ENCODE results near the gene COPG2. TPM values are rescaled to one million over a fixed set of nuclear protein-coding genes. Genes with fewer than 3 reads are reported as not detected.

The COPG2 gene
- total RNA-seq, 1 experiment from 2014 or later, result 26.0 TPM

DNA sequence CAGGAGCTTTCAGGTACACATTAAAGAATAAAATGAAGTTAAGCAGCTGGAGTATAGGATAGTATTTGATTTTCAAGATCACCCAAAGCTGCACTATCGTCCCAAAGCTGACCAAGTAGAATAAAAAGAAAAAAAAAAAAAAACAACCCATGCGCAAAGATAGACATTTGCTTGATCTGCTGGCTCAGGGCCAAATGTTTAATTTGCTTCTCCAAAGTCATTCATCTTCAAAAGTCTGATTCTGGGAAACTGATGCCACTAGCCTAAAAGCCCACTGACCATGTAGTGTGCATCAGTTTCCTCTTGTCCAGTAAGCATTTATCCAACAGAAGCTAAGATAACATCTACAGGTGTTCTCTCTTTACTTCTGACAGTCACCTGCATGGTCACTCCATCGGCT lies 162.2 kb downstream of the COPG2 start:
- peaks cover 3% of the 10 kb centered on the region; the same call in 1 of the 2 replicates for H3K36me3 ChIP-seq (ENCODE audit: control insufficient read depth, insufficient read depth, low read length)
- in situ Hi-C loops (cut with HindIII; ENCODE audit: low pct_unique_long_range_greater_than_20kb, low sequenced_read_pairs), result no loop called here

DNA sequence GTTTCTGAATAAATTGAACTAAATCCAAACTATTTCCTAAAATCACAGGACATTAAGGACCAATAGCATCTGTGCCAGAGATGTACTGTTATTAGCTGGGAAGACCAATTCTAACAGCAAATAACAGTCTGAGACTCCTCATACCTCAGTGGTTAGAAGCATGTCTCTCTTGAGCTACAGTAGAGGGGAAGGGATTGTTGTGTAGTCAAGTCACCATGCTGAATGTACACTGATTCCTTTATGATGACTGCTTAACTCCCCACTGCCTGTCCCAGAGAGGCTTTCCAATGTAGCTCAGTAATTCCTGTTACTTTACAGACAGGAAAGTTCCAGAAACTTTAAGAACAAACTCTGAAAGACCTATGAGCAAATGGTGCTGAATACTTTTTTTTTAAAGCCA lies 162.8 kb downstream of the COPG2 start:
- intact Hi-C loops (cut with micrococcal nuclease; ENCODE audit: unreplicated experiment) (no loop called here), in situ Hi-C loops (cut with HindIII; ENCODE audit: low pct_unique_long_range_greater_than_20kb, low sequenced_read_pairs) (no loop called here)
- CTCF ChIA-PET, result no interaction called here
- TF ChIP-seq CTCF (IDR thresholded peaks at IDR 0.05) (no peak), TCF7L2 (IDR thresholded peaks at IDR 0.05; ENCODE audit: low read depth, low read length) (no peak), SIN3A (IDR thresholded peaks at IDR 0.05; ENCODE audit: borderline replicate concordance, insufficient read depth, low read depth, low read length) (no peak)
- TF ChIP-seq, protein P1, sequence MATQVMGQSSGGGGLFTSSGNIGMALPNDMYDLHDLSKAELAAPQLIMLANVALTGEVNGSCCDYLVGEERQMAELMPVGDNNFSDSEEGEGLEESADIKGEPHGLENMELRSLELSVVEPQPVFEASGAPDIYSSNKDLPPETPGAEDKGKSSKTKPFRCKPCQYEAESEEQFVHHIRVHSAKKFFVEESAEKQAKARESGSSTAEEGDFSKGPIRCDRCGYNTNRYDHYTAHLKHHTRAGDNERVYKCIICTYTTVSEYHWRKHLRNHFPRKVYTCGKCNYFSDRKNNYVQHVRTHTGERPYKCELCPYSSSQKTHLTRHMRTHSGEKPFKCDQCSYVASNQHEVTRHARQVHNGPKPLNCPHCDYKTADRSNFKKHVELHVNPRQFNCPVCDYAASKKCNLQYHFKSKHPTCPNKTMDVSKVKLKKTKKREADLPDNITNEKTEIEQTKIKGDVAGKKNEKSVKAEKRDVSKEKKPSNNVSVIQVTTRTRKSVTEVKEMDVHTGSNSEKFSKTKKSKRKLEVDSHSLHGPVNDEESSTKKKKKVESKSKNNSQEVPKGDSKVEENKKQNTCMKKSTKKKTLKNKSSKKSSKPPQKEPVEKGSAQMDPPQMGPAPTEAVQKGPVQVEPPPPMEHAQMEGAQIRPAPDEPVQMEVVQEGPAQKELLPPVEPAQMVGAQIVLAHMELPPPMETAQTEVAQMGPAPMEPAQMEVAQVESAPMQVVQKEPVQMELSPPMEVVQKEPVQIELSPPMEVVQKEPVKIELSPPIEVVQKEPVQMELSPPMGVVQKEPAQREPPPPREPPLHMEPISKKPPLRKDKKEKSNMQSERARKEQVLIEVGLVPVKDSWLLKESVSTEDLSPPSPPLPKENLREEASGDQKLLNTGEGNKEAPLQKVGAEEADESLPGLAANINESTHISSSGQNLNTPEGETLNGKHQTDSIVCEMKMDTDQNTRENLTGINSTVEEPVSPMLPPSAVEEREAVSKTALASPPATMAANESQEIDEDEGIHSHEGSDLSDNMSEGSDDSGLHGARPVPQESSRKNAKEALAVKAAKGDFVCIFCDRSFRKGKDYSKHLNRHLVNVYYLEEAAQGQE (IDR thresholded peaks at IDR 0.05; ENCODE audit: insufficient read depth in 1 of 2, low read depth in 2 of 2, low read length in 1 of 2), result no peak
- H3K27ac ChIP-seq (ENCODE audit: low read length), result no peak overlapping the region
- no peak for ATAC-seq
- no peaks in the 10 kb centered on the region for H3K27me3 ChIP-seq (ENCODE audit: control insufficient read depth, insufficient read depth, low read length)
- H3K36me3 ChIP-seq (ENCODE audit: control insufficient read depth, insufficient read depth, low read length), result peaks cover 6% of the 10 kb centered on the region
- no peak overlapping the region for H3K4me3 ChIP-seq (ENCODE audit: low read depth in 2 of 2, low read length in 2 of 2)
- H3K9me3 ChIP-seq (ENCODE audit: control insufficient read depth, insufficient read depth, low read depth, low read length), result no peaks in the 10 kb centered on the region
- POLR2A ChIA-PET, result no interaction called here
- no peak for DNase-seq (ENCODE audit: low read depth, low spot score)
- H3K4me1 ChIP-seq (ENCODE audit: control insufficient read depth, insufficient read depth, low read length), result no peaks in the 10 kb centered on the region
- TSS peak; percentile 57 for BruUV-seq (replicated peaks)

More for the DNA sequence above, 162.2 kb downstream of the COPG2 start:
- ATAC-seq, result no peak
- Histone ChIP-seq H3K4me3 (ENCODE audit: low read depth in 2 of 2, low read length in 2 of 2) (no peak overlapping the region), H3K9me3 (ENCODE audit: control insufficient read depth, insufficient read depth, low read depth, low read length) (no peaks in the 10 kb centered on the region), H3K27ac (ENCODE audit: low read length) (no peak overlapping the region), H3K27me3 (ENCODE audit: control insufficient read depth, insufficient read depth, low read length) (no peaks in the 10 kb centered on the region), H3K4me1 (ENCODE audit: control insufficient read depth, insufficient read depth, low read length) (no peaks in the 10 kb centered on the region)
- TF ChIP-seq SIN3A (IDR thresholded peaks at IDR 0.05; ENCODE audit: borderline replicate concordance, insufficient read depth, low read depth, low read length) (no peak), POLR2AphosphoS5 (IDR thresholded peaks at IDR 0.05; ENCODE audit: low read depth, low read length) (no peak), TCF7L2 (IDR thresholded peaks at IDR 0.05; ENCODE audit: low read depth, low read length) (no peak), CTCF (IDR thresholded peaks at IDR 0.05) (no peak)
- TF ChIP-seq, protein P1 (IDR thresholded peaks at IDR 0.05; ENCODE audit: insufficient read depth in 1 of 2, low read depth in 2 of 2, low read length in 1 of 2), result no peak
- BruUV-seq (replicated peaks), result no TSS peak
- intact Hi-C loops (cut with micrococcal nuclease; ENCODE audit: unreplicated experiment), result no loop called here
- DNase-seq (ENCODE audit: low read depth, low spot score), result no peak
- CTCF ChIA-PET, result no interaction called here
- POLR2A ChIA-PET, result interaction anchor here (0.6 kb wide), 1 partner anchor 10 kb away, joined by 5 read pairs; no protein-coding TSS in a partner anchor

All from Panc1 (cell line).